ENCODE measurements around the gene PGS1. TPM values are rescaled to one million over a fixed set of nuclear protein-coding genes. Genes with fewer than 3 reads are reported as not detected.

The PGS1 gene
- total RNA-seq, 4 donors from 2014 or later, result 30.4 to 40.3 (median 39.9) TPM

DNA sequence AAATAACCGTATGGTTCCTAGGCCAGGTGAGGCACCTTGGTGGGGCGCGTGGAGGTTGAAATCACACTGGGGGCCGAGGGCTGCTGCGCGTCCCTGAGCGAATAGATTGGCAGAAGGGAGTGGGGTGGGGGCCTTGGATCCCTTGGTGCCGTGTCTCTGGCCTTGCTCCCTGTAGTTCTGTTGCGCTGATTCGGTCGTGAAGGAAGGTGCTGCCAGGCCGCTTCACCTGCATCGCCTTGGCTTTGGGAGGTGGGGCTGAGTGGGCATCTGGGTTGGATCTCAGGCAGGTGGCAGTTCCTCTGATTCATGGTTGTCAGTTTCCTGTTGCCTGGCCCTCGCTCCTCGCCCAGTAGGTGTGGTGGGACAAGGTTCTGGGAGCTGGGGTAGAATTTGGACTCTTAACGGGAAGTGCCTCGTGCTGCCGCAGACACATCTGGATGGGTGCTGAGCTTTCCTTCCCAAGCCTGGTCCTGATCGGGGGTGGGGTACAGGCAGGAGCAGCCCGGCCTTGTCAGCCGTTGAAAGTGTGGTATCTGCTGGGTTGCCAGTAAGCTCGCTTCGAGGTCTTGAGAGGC, 30.1 kb downstream of the PGS1 start:
- intact Hi-C loops (cut with DNase I; ENCODE audit: low total_unique reads), result no loop called here
- no peak overlapping the region for H3K4me3 ChIP-seq (ENCODE audit: low read depth, poor library complexity, severe bottlenecking)
- WGBS, 2 donors, result 70 to 75% methylated on average over 23 of the region's 23 CpGs
- TF ChIP-seq POLR2A (IDR thresholded peaks at IDR 0.05), result no peak
- TF ChIP-seq, protein P1, sequence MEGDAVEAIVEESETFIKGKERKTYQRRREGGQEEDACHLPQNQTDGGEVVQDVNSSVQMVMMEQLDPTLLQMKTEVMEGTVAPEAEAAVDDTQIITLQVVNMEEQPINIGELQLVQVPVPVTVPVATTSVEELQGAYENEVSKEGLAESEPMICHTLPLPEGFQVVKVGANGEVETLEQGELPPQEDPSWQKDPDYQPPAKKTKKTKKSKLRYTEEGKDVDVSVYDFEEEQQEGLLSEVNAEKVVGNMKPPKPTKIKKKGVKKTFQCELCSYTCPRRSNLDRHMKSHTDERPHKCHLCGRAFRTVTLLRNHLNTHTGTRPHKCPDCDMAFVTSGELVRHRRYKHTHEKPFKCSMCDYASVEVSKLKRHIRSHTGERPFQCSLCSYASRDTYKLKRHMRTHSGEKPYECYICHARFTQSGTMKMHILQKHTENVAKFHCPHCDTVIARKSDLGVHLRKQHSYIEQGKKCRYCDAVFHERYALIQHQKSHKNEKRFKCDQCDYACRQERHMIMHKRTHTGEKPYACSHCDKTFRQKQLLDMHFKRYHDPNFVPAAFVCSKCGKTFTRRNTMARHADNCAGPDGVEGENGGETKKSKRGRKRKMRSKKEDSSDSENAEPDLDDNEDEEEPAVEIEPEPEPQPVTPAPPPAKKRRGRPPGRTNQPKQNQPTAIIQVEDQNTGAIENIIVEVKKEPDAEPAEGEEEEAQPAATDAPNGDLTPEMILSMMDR (IDR thresholded peaks at IDR 0.05), result no peak
- no peak for DNase-seq (ENCODE audit: low spot score in 2 of 2)

DNA sequence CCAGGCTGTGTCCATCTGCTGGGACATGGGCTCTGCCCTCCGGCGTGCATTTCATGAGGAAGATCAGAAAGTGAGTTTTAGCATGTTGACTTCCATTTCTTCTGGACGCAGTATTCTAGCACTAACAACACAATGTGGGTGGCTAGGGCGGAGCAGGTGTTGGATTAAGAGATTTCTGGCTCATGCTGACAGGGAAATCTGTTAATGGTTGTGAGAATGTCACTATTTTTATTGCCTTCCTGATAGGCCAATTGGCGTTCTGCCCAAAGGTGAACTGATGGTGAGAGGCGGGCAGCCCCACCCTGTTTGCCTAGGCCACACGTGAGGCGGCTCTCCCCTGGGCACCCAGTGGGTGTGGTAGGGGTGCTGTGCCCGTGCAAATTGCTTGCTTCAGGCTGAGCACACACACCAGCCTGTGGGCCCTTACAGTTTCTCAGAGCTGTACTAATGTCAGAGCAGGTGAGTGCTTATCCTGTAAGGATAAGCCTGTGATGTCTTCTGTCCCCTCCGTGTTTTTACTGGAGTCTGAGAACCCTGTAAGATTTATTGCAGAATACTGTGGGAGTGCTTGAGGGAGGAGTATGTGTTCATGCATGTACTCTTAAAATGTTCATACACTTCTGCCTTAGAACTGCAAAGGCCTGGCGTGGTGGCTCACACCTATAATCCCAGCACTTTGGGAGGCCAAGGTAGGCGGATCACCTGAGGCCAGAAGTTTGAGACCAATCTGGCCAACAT, 30.9 kb downstream of the PGS1 start:
- TF ChIP-seq POLR2A (IDR thresholded peaks at IDR 0.05), result no peak
- TF ChIP-seq, protein P1 (IDR thresholded peaks at IDR 0.05), result no peak
- DNase-seq (ENCODE audit: low spot score in 2 of 2), result no peak
- 44 to 50% methylated on average over 12 of the region's 12 CpGs for WGBS, 2 donors
- no peak overlapping the region for H3K4me3 ChIP-seq (ENCODE audit: low read depth, poor library complexity, severe bottlenecking)
- intact Hi-C loops (cut with DNase I; ENCODE audit: low total_unique reads), result no loop called here

GRCh38 chr17:78411241-78411857, 32.9 kb downstream of the PGS1 start:
- WGBS, 2 donors, result 80 to 83% methylated on average over 17 of the region's 17 CpGs
- DNase-seq (ENCODE audit: low spot score in 2 of 2), result no peak
- intact Hi-C loops (cut with DNase I; ENCODE audit: low total_unique reads), result no loop called here
- TF ChIP-seq, protein P1 (IDR thresholded peaks at IDR 0.05), result no peak
- TF ChIP-seq POLR2A (IDR thresholded peaks at IDR 0.05), result no peak
- H3K4me3 ChIP-seq (ENCODE audit: low read depth, poor library complexity, severe bottlenecking), result no peak overlapping the region

DNA sequence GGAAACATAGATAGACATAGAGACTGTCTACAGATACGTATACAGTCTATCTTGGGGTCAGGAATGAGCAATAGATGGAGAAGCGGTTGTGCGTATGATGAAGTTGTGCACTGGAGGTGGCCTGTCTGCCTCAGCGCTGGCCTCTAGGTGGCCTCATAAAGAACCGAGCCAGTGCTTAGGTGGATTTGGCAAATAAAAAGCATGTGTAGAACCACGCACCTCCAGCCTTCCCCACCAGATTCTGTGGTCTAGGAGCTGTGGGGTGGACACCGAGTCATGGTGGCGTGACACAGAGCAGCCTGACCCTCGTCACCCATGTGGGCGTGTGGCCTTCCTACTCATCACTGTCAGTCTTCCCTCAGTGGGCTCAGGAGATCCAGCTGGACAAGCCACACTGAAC, 34.0 kb downstream of the PGS1 start:
- no peak overlapping the region for H3K4me3 ChIP-seq (ENCODE audit: low read depth, poor library complexity, severe bottlenecking)
- WGBS, 2 donors, result 87 to 90% methylated on average over 10 of the region's 10 CpGs
- TF ChIP-seq POLR2A (IDR thresholded peaks at IDR 0.05), result no peak
- TF ChIP-seq, protein P1 (IDR thresholded peaks at IDR 0.05), result no peak
- intact Hi-C loops (cut with DNase I; ENCODE audit: low total_unique reads), result no loop called here
- DNase-seq (ENCODE audit: low spot score in 2 of 2), result no peak

DNA sequence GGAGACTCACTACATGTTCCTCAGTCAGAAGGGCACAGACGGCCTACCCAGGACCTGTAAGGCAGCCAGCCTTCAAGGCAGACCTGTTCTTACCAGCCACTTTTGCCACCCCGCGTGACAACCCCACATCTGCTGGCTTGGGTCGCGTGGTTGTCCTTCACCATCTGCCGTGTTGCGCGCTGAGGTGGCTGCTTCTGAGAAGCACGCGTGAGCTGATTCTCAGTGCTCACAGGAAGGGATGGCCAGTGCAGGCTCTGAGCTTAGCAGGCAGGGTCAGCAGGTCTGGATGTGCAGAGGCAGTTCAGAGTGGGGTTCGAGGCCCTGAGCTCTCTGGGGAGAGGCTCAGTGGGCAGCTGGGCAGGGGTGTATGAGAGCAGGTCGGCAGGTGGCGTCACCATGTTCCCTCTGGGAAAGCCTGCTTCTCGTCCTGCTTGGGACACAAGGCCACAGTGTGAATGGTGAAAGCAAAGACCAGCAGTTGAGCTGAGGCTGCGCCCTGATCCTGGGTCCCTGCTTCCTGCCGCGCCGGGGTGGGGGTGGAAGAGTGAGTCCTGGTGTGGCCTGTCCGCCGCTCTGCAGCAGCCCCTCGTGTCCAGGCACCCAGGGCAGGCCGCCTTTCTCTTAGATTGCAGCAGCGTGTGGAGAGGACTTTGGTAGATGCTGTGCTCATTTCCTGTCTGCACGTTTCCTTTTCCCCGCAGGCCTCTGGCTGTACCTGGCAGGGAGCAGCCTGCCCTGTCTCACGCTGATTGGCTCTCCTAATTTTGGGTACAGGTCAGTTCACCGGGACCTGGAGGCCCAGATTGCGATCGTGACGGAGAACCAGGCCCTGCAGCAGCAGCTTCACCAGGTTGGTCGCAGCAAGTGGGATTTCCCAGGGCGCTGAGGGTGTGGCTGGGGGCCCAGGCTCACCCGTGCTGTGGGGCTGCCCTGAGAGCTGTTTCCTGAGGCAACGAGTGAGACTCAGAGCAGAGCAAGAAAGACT, 36.0 kb downstream of the PGS1 start:
- 82 to 84% methylated on average over 34 of the region's 34 CpGs for WGBS, 2 donors
- intact Hi-C loops (cut with DNase I; ENCODE audit: low total_unique reads), result no loop called here
- DNase-seq (ENCODE audit: low spot score in 2 of 2), result no peak
- TF ChIP-seq, protein P1 (IDR thresholded peaks at IDR 0.05), result no peak
- no peak for TF ChIP-seq POLR2A (IDR thresholded peaks at IDR 0.05)
- H3K4me3 ChIP-seq (ENCODE audit: low read depth, poor library complexity, severe bottlenecking), result no peak overlapping the region
